Kasumi-1 (cell line): ENCODE measurements around the gene GUCY2C.
A peak's percentile ranks its signal among the peaks of the same experiment; 100 is the strongest.
"Not testable (repeated sequence)": the region's sequence is repeated elsewhere in the genome, so short reads cannot be mapped to it uniquely, and the experiment has no call there.

Experiments
- DNase-seq, 2 experiments: peaks; one replicate each; lab custom pipeline; 2025; lab: John Stamatoyannopoulos, UW

The GUCY2C gene

GRCh38 chr12:14696265-14696741 is at the start of gene GUCY2C:
Gene GUCY2C, minus strand, starts transcription at chr12:14696599. Its CDS starts 151 bp downstream, at chr12:14696448.
- DNase-seq: no peak

DNA sequence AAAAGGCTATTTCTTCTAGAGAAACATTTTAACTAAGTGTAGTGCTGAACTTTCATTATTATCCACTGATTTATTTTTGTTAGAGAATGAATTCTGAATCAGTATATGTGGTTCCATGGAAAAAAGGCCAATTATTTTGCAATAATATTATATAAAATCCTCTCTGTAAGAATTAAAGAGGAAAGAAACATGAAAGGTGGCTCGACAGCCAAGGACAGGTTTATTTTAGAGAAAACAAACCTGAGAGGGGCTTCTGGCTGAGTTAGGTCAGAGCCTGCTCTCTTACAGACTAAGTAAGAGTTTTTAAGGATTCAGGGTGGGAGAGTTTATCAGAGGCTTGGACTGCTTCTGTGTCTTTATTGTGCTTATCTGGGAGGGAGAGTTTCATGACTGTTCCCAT is 46.7 kb upstream of the GUCY2C start:
- no peak for DNase-seq

GRCh38 chr12:14741942-14742341 is 45.5 kb upstream of the GUCY2C start:
- DNase-seq: no peak

DNA sequence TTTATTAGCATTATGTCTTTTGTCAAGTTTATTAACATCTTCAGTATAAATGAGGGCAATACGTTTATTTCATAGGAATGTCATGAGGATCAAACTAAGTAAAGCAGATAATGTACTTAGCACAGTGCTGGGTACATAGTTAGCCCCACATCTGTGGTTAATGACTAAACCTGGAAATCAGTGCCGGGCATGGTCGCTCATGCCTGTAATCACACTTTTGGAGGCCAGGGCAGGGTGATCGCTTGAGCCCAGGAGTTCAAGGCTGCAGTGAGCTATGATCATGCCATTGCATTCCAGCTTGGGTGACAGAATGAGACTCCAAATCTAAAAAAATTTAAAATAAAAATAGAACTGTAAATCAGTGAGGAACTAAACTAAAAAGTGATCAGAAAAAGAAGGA is 44.8 kb upstream of the GUCY2C start:
- DNase-seq: no peak

GRCh38 chr12:14736441-14736840 is 40.0 kb upstream of the GUCY2C start:
- DNase-seq: not testable (repeated sequence)

DNA sequence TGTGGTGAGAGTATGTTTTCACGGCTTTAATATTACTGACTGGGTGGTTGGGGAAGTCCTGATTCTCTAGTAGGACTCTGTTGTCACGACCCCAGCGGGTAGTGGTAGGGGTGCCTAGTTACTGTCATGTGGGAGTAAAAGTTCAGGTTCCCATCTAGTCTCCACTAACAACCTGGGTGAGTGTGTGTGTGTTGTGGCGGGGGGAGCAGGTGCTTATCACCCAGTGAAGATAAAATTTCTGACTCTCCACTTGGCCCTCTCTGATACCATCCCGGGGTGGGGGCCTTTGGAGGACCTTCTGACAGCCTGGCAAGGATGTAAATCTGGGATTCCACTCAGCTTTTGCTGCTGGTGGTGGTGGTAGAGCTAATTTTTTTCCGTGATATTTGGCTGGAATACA is 35.4 kb upstream of the GUCY2C start:
- no peak for DNase-seq

- DNase-seq: no peak
These were observed 33.2 kb upstream of the GUCY2C start for GRCh38 chr12:14729586-14729985.

- peak; percentile 25 for DNase-seq
These were observed 27.4 kb upstream of the GUCY2C start for GRCh38 chr12:14723763-14724162.

- DNase-seq: peak; percentile 28 to 37
These were observed 20.5 kb upstream of the GUCY2C start for GRCh38 chr12:14716848-14717444.

GRCh38 chr12:14714437-14714836 is 18.0 kb upstream of the GUCY2C start:
- DNase-seq: no peak

DNA sequence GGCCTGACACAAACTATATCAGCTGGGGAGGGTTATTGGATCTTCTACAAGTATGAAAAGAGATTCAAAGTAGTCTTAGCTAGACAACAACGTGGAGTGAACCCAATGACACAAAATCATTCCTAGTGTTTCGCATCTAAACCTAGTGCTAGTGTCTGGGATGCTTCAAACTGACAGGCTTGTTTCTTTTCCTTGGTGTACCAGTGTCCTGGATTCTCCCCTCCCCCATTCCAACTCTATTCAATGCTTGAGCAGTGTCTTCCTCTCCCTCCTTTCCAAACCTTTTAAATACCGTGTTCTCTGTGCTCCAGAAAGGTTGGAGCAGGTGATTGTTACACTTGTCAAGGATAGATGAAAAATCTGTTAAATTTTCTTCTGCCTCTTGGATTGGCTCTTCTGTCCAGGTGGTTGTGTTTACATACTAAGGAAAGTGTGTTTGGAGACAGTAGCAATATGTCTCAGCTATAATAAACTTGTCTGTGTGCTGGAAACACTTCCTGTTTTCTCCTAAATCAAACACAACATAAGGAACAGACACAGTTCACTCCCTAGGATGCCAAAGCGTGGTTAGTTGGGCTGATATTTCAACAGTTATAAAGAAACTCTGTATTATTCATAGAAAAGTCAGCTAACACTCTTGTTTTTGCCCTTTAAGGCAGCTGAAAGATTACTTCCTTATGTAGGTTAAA is 14.4 kb upstream of the GUCY2C start:
- no peak for DNase-seq

DNA sequence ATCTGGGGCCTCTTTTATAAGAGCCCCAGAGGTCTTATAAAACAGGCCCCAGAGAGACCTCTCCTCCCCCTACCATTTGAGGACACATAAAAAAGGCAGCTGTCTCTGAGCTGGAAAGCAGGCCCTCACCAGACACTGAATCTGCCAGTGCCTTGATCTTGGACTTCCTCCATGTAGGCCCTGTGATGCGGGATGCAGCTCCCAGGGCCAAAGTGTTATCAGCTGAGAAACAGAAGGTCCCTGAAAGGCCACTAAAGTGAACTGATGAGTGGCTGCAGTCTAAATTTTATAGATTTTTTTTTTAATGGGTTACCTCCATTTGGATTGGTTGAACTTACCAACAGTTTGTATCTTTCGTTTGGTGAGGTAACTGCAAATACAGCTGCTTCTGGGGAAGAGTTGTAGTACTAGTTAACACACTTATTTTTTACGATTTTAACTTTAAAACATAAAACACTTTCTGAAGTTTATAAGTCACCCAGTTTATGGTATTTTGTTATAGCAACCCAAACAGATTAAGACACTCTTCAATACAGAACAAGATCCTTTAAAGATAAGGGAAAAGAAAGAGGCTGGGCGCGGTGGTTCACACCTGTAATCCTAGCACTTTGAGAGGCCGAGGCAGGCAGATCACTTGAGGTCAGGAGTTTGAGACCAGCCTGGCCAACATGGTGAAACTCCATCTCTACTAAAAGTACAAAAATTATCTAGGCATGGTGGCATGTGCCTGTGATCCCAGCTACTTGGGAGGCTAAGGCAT is 5.6 kb upstream of the GUCY2C start:
- no peak for DNase-seq

- no peak for DNase-seq
These were observed 4.5 kb upstream of the GUCY2C start for GRCh38 chr12:14700935-14701334.

GRCh38 chr12:14699923-14700322 is 3.5 kb upstream of the GUCY2C start:
- no peak for DNase-seq

- DNase-seq: no peak
These were observed 2.2 kb upstream of the GUCY2C start for GRCh38 chr12:14698555-14698954.

DNA sequence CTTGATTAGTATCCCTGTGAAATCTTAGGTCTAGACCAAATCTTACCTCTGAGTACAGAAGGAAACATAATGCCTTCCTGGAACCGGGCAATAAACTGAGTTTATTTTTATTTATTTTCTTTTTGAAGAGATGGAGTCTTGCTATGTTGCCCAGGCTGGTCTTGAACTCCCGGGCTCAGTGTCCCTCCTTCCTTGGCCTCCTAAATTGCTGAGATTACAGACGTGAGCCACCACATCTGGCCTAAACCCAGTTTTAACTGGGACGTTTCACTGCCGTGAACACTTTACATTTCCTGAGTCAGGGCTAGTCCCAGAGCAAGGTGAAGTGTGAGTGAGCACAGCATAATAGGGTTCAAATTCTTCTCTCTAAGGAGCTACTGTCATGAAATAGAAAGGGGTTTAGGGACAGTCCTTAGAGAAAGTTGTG is 671 bp downstream of the GUCY2C start:
- no peak for DNase-seq

GRCh38 chr12:14694970-14695369 is 1.4 kb downstream of the GUCY2C start:
- DNase-seq: no peak

GRCh38 chr12:14694145-14694714 is 2.2 kb downstream of the GUCY2C start:
- no peak for DNase-seq

DNA sequence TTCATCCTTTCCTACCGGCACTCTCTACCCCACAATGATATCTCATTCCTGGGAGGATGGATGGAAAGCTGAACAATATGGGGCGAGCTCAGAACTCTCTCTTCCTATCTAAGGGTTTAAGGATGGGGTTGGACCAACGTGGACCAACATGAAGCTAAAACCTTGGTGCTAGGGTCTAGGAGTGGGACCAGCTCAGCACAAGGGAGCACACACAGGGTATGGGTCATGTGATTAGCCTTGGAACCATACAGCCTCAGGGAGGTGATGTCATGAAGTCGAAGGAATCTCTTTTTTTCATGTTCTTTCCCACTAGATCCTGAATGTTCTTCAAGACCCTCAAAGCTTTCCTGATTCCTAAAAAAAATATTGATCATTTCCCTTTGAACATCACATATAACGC is 3.3 kb downstream of the GUCY2C start:
- no peak for DNase-seq

DNA sequence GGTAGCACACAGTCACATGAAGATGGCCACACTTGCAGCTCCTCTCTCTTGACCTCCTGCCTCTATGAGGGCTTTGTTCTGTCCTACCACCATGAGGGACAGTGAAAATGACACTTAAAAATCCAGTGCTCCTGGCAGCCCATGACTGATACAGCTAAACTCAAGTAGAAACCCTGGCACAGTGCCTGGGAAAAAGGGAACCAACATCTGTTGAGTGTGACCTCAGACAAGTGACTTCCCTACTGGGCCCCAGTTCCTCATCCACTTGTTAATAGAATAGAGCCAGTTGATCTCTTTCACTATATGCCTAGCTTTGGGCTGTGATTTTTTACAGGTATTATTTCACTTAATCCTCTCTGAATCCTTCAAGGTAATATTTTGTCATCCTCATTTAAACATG is 4.8 kb downstream of the GUCY2C start:
- peak; percentile 75 to 81 for DNase-seq

DNA sequence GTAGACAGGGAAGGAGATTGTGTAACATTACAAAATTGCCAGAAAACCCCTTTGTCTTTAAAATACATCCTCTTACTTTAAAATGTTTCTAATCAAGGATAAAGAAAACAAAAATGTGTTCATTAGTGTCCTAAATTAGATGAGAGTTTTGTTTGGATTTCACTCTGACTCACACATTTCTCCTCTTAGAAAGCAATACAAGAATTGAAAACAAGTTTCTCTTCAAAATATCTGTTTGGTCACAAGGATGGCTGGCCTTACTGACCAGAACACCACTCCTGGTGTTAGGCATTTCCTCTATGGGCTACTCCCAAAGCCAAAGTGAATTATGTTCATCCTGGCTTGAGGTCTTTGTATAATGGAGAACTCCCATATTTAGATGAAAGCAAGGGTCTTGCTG is 6.4 kb downstream of the GUCY2C start:
- no peak for DNase-seq

DNA sequence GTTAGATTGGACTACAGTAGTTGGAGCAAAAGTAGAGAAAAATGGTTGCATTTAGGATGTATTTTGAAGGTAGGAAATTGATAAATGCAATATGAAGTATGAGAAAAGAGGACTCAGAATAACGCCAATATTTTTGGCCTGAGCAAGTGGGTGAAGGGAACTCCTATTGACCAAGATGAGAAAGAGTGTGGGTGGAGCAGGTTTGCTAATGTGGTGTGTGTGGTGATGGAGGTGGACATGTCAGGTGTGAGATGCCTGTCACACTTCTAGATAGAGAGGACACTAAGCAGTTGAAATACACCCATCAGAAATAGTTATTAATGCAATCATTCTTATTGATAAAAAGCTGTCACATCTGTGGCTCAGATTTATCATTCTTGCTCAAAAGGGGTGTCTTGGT is 7.3 kb downstream of the GUCY2C start:
- no peak for DNase-seq

- not testable (repeated sequence) for DNase-seq
These were observed 14.2 kb downstream of the GUCY2C start for GRCh38 chr12:14682231-14682630.
